T-helper 9 cell (primary cell): Measurements from ENCODE around the gene HLCS.

Source experiments
- DNase-seq: peaks from one replicate; pipeline ENCODE4 v3.0.0-alpha.2; 2020

The HLCS gene

DNA sequence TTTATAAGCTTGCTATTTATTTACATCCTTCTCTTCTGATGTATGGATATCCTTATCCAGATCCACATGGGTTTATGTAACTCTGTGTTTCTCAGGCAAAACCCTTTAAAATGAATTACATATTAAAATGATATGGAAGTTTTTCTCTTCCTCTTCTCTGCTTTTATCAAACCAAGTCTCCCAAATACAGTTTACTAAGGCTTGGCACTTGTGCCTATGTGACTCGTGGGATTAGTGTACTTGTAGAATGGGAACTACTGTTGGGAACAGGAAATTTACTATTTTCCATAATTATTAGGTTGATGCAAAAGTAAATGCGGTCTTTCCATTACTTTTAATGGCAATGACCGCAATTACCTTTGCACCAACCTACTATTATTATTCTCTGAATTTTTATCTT lies 252.7 kb downstream of the HLCS start:
- DNase-seq: no peak

GRCh38 chr21:36710729-36711048 lies 255.8 kb downstream of the HLCS start:
- no peak for DNase-seq

DNA sequence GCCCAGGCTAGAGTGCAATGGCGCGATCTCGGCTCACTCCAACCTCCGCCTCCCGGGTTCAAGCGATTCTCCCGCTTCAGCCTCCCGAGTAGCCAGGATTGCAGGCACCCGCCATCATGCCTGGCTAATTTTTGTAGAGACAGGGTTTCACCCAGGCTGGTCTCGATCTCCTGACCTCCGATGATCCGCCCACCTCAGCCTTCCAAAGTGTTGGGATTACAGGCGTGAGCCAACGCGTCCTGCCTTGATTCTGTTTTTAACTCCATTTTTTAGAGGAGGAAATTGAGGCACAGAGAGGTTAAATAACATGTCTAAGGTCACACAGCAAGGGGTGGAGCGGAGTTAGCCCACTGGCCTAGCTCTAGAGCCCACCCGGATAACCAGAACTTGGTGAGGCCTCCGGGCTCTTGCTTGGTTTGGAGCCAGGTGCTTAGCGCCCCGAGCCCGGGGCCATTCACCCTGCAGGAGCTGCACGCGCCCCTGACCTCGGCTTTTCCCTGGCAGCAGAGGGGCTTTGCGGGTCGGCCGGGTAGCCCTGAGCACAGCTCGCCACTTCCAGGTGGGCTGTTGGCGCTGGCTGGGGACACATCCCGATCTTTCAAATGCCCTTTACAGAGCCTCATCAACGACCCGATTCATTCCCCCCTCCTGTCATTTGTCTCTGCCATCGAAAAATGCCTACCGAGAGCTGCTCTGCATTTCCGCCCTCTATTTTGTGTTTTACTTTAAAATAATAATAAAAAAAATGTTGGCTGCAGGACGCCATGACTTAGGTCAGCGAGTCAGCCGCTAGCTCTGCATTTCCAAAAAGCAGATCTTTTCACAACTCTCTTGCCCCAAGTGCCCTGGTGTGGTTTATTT lies 256.4 kb downstream of the HLCS start:
- DNase-seq: no peak

DNA sequence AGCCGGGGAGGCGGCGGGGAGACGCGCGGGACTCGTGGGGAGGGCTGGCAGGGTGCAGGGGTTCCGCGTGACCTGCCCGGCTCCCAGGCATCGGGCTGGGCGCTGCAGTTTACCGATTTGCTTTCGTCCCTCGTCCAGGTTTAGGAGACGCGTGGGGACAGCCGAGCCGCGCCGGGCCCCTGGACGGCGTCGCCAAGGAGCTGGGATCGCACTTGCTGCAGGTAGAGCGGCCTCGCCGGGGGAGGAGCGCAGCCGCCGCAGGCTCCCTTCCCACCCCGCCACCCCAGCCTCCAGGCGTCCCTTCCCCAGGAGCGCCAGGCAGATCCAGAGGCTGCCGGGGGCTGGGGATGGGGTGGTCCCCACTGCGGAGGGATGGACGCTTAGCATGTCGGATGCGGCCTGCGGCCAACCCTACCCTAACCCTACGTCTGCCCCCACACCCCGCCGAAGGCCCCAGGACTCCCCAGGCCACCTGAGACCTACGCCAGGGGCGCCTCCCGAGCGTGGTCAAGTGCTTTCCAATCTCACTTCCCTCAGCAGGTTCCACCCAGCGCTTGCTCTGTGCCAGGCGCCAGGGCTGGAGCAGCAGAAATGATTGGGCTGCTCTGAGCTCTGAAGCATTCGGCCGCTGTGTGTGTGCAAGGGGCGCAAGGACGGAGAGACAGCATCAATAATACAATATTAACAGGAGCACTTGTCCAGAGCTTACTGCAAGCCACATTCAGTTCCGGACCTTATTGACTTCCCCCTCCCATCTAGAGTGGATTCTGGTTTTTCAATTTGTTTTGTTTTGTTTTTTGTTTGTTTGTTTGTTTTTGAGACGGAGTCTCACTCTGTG lies 257.2 kb downstream of the HLCS start:
- no peak for DNase-seq

DNA sequence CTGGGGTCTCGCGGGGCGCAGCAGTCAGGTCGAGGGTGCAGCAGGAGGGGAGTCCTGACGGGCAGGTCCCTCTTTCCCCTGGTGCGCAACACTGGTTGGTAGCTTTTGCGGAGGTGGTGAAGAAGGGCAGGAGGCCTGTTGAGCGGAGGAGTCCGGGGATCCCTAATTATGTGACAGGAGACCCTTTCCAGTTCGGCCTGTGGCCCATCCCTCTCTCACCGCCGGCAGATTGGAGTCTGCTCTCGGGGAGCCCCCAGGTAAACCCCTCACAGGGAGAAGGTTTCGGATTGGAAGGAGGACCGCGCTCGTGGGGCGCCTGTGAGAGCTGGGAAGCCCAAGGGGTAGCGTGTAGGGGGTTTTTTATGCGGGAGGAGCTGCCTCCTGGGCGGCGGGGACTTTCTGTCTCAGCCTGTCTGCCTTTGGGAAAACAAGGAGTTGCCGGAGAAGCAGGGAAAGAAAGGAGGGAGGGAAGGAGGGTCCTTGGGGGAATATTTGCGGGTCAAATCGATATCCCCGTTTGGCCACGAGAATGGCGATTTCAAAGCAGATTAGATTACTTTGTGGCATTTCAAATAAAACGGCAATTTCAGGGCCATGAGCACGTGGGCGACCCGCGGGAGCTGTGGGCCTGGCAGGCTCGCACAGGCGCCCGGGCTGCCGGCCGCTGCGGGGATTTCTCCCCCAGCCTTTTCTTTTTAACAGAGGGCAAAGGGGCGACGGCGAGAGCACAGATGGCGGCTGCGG lies 258.0 kb downstream of the HLCS start:
- DNase-seq: no peak

- no peak for DNase-seq
Measured at GRCh38 chr21:36707763-36708285, 258.6 kb downstream of the HLCS start.

- no peak for DNase-seq
Measured at GRCh38 chr21:36706951-36707762, 259.3 kb downstream of the HLCS start.

- DNase-seq: no peak
Measured at GRCh38 chr21:36706482-36706852, 260.0 kb downstream of the HLCS start.

GRCh38 chr21:36705679-36706481 lies 260.6 kb downstream of the HLCS start:
- DNase-seq: no peak

DNA sequence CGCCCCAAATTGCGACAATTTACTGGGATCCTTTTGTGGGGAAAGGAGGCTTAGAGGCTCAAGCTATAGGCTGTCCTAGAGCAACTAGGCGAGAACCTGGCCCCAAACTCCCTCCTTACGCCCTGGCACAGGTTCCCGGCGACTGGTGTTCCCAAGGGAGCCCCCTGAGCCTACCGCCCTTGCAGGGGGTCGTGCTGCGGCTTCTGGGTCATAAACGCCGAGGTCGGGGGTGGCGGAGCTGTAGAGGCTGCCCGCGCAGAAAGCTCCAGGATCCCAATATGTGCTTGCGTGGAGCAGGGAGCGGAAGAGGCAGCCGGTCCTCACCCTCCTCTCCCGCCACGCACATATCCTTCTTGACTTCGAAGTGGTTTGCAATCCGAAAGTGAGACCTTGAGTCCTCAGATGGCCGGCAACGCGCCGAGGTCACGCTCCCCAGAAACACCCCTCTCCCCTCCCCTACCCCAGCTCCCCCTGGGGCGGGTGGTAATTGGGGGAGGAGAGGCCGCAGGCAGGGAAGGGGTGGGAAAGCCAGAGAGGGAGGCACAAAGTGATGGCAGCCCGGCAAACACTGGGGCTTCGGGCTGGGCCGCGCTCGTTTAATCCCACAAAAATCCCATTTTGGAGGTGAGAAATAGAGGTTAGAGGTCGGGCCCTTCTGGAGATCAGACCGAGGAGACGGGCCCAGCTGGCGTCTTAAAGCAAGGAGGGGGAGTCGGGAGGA lies 261.4 kb downstream of the HLCS start:
- no peak for DNase-seq

- DNase-seq: no peak
Measured at GRCh38 chr21:36704281-36704957, 262.1 kb downstream of the HLCS start.

DNA sequence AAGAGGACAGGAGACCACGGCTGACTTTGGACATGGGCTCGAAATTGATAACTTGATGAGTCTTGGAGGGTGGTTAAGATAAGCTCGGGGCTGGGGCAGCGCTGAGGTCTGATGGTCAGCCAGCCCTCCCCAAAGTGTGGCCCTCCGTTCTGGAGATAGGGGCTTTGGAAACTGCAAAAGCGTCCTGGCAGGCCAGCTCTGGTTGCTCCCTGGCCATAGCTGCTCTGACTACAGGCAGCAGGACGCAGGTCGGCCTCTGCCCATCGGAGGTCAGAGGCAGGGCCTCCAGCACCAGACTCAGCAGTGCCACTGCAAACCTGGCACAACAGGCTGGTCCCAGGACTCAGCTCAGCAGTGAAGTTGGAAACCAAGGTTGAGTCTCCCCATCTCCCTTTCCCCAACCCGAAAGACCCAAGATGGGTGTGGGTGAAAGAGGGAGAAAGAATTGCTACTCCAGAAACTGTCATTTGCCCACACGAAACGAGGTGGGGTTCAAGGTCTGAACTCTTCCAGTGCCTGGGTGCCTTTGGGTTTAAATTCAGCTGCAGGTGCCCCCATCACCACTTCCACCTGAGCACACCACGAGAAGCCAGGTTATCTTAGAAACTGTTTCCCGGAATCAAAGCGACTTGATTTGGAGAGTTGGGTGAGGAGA lies 262.7 kb downstream of the HLCS start:
- no peak for DNase-seq

- no peak for DNase-seq
Measured at GRCh38 chr21:36703123-36703522, 263.3 kb downstream of the HLCS start.

DNA sequence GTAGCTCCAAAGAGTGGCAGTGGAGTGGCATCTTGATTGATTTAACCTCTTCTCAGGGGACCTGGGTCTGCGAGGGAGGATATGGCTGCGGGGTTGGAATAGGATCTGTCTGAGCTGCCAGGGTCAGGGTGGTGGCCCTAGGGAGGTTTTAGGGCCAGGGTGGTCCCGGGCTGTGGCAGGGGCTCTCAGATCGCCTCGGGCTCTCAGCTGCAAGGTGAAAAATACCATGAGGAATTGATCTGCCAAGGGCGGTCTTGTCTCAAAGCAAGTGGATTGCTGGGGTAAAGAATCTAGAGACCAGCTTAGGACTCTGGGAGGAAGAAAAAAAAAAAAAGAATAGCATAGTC lies 263.9 kb downstream of the HLCS start:
- no peak for DNase-seq

GRCh38 chr21:36701756-36702621 lies 264.5 kb downstream of the HLCS start:
- DNase-seq: no peak

DNA sequence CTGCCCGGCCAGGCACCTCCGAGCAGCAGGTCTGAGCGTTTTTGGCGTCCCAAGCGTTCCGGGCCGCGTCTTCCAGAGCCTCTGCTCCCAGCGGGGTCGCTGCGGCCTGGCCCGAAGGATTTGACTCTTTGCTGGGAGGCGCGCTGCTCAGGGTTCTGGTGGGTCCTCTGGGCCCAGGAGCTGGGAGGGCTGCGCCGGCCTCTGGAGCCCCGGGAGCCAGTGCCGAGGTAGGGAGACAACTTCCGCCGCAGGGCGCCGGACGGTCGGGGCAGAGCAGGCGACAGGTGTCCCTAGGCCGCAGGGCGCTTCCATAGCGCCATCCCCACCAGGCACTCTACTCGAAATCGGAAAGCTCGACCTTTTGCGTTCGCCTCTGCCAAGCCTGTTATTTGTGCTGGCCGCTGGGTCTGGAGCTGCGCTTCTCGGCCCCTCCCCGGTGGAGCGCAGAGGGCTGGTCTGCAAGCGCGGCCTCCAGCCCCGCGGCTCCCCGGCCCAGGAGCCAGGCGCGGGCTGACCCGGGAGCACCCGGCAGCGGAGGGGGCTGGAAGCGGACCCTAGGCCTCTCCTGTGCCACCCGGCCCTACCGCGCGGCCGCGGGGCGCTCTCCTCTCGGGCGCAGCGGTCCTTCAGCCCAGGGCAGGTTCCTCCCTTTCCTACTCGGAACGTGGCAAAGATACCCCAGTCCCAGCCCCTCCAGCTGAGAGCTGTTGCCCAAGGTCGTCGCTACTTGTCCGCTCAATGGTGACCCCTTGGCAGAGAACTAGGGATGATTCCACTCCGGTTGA lies 265.3 kb downstream of the HLCS start:
- DNase-seq: no peak
